Activated CD4-positive, CD25-positive, alpha-beta regulatory T cell treated with anti-CD3 and anti-CD28 coated beads, Interleukin-2, amount 50 U/mL, for 16 hours (primary cell): Measurements from ENCODE around the gene CAMTA2.
"Not testable (repeated sequence)": the region's sequence is repeated elsewhere in the genome, so short reads cannot be mapped to it uniquely, and the experiment has no call there.

Experiments
- DNase-seq: peaks from one replicate; pipeline ENCODE4 v3.0.0-alpha.2; 2020; ENCODE audit warnings: low read depth, low spot score

The CAMTA2 gene

DNA sequence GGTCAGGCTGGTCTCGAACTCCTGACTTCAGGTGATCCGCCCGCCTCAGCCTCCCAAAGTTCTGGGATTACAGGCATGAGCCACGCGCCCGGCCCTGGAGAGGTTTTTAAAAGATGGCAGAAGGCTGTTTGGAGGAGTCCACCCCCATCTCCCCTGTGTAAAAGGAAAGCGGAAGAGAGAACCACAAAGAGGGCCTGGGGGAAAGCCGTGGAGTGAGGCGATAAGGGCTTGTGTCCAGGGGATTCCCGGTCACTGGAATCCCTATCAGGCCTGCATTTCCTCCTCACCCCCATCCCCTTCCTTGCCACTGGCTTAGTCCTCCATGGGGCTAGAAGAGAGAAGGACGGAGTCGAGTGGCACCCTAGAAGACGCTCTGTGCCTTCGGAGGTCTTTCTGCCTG is 55.5 kb downstream of the CAMTA2 start, which contains the start of gene GP1BA:
Gene GP1BA (plus strand): TSS at position 315 of the 400 bp plus-strand sequence. CDS start 328 bp downstream, outside the sequence.
- DNase-seq, result no peak

GRCh38 chr17:4928881-4929280 is 58.6 kb downstream of the CAMTA2 start:
- no peak for DNase-seq

DNA sequence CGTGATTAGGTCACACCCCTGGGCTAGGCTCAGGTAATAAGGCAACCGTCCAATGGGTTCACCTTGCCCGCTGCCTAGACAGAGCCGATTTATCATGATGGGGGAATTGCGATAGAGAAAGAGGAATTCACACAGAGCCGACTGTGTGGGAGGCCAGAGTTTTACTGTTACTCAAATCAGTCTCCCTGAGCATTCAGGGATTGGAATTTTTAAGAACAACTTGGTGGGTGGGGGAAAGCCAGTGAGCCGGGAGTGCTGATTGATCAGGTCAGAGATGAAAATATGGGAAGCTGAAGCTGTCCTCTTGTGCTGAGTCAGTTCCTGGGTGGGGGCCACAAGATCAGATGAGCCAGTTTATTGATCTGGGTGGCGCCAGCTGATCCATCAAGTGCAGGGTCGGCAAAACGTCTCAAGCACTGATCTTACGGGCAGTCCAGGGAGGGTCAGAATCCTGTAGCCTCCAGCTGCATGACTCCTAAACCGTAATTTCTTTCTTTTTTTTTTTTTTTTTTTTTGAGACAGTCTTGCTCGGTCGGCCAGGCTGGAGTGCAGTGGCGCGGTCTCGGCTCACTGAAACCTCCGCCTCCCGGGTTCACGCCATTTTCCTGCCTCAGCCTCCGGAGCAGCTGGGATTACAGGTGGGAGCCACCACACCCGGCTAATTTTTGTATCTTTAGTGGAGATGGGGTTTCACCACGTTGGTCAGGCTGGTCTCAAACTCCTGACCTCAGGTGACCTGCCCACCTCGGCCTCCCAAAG is 60.7 kb downstream of the CAMTA2 start:
- DNase-seq, result not testable (repeated sequence)

DNA sequence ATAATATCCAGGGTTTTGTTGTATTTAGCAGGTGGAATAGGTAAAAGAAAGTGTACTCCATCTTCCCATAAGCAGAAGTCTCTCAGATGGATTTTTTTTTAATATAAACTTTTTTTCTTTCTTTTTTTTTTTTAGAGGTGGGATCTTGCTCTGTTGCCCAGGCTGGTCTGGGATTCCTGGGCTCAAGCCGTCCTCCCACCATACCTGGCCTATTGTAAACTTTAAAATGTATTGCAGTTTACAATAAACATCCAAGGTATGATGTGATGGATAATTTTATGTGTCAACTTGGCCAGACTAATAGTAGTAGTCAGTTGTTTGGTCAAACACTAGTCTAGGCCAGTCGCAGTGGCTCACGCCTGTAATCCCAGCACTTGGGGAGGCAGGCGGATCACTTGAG is 66.2 kb downstream of the CAMTA2 start:
- no peak for DNase-seq

GRCh38 chr17:4920351-4921048 is 67.0 kb downstream of the CAMTA2 start:
- no peak for DNase-seq

DNA sequence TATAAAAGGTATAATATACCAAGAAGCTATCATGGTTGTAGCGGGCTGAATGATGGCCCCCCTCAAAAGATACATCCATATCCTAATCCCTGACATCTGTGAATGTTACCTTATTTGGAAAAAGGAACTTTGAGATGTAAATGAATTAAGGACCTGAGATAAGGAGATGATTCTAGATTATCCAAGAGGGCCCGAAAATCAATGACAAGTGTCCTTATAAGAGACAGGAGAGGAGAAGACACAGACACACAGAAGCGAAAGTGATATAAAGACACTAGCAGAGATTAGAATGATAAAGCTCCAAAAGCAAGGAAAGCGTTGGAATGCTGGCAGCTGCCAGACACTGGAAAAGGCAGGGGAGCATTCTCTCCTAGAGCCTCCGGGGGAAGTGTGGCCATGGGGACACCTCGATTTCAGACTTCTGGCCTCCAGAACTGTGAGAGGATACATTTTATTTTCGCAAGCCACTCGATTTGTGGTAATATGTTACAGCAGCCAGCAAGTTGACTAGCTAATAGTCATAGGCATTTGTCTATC is 67.9 kb downstream of the CAMTA2 start:
- no peak for DNase-seq
